Stimulated activated naive CD8-positive, alpha-beta T cell treated with anti-CD3 and anti-CD28 coated beads, Interleukin-15, amount 100 ng/mL, for 72 hours (primary cell): ENCODE results near the gene NR3C2.

ENCODE experiments used
- ATAC-seq: fragments of 150-1000 bp; cut with Tn5 transposase; 2 replicates; pipeline ENCODE4 v1.10.0; 2021; ENCODE audit warnings: mild to moderate bottlenecking, moderate library complexity
- DNase-seq, 2 donors: peaks; one replicate each; pipeline ENCODE4 v3.0.0; 2021 to 2022
- H3K27ac Mint-ChIP-seq, 2 donors: one replicate each; pipeline ENCODE4 v1.8.0; 2022; ENCODE audit warnings: mild to moderate bottlenecking in 2 of 2, mixed read lengths in 2 of 2, moderate library complexity in 2 of 2
- H3K27me3 Mint-ChIP-seq: one replicate; pipeline ENCODE4 v1.8.0; 2022; ENCODE audit warnings: mixed read lengths
- H3K4me1 Mint-ChIP-seq: one replicate; pipeline ENCODE4 v1.8.0; 2022; ENCODE audit warnings: mild to moderate bottlenecking, mixed read lengths
- H3K4me3 Mint-ChIP-seq, 2 donors: one replicate each; pipeline ENCODE4 v1.8.0; 2022; ENCODE audit warnings: mild to moderate bottlenecking in 2 of 2, mixed read lengths in 2 of 2, moderate library complexity in 1 of 2
- H3K9me3 Mint-ChIP-seq, 2 donors: one replicate each; pipeline ENCODE4 v1.8.0; 2022; ENCODE audit warnings: mixed read lengths in 2 of 2

The NR3C2 gene

GRCh38 chr4:148405161-148405893, 36.9 kb downstream of the NR3C2 start:
- H3K27ac Mint-ChIP-seq, result no peak overlapping the region
- DNase-seq (no peak), ATAC-seq (no peak)
- no peaks in the 10 kb centered on the region for H3K27me3 Mint-ChIP-seq
- no peak overlapping the region for H3K4me3 Mint-ChIP-seq
- H3K9me3 Mint-ChIP-seq, result no peaks in the 10 kb centered on the region
- H3K4me1 Mint-ChIP-seq, result peaks cover 12% of the 10 kb centered on the region

- H3K27ac Mint-ChIP-seq, result no peak overlapping the region
- no peaks in the 10 kb centered on the region for H3K27me3 Mint-ChIP-seq
- no peak overlapping the region for H3K4me3 Mint-ChIP-seq
- DNase-seq (no peak), ATAC-seq (no peak)
- peaks cover 23% of the 10 kb centered on the region for H3K4me1 Mint-ChIP-seq
- H3K9me3 Mint-ChIP-seq, result peaks cover 5 to 7% of the 10 kb centered on the region in 2 donors
Observed at GRCh38 chr4:148398988-148399387, 43.2 kb downstream of the NR3C2 start.

- ATAC-seq (no peak), DNase-seq (no peak)
- Mint-ChIP-seq H3K9me3 (peaks cover 5 to 7% of the 10 kb centered on the region in 2 donors), H3K27me3 (no peaks in the 10 kb centered on the region), H3K4me3 (no peak overlapping the region), H3K27ac (peak overlapping the region in 1 of 2 donors; percentile 44), H3K4me1 (peaks cover 35% of the 10 kb centered on the region)
Observed at GRCh38 chr4:148397771-148398170, 44.4 kb downstream of the NR3C2 start.

- Mint-ChIP-seq H3K4me3 (no peak overlapping the region), H3K27ac (no peak overlapping the region), H3K9me3 (peaks cover 5 to 7% of the 10 kb centered on the region in 2 donors), H3K4me1 (peaks cover 41% of the 10 kb centered on the region), H3K27me3 (no peaks in the 10 kb centered on the region)
- ATAC-seq, result no peak
- DNase-seq, result no peak
Observed at GRCh38 chr4:148396986-148397673, 45.1 kb downstream of the NR3C2 start.

GRCh38 chr4:148395771-148396170, 46.4 kb downstream of the NR3C2 start:
- H3K27me3 Mint-ChIP-seq, result no peaks in the 10 kb centered on the region
- H3K9me3 Mint-ChIP-seq, result peaks cover 5 to 7% of the 10 kb centered on the region in 2 donors
- H3K4me1 Mint-ChIP-seq, result peaks cover 41% of the 10 kb centered on the region
- ATAC-seq (no peak), DNase-seq (no peak)
- H3K27ac Mint-ChIP-seq, result no peak overlapping the region
- no peak overlapping the region for H3K4me3 Mint-ChIP-seq

GRCh38 chr4:148391056-148391455, 51.2 kb downstream of the NR3C2 start:
- no peaks in the 10 kb centered on the region for H3K9me3 Mint-ChIP-seq
- no peak overlapping the region for H3K27ac Mint-ChIP-seq
- no peak for ATAC-seq
- no peaks in the 10 kb centered on the region for H3K27me3 Mint-ChIP-seq
- no peak overlapping the region for H3K4me3 Mint-ChIP-seq
- H3K4me1 Mint-ChIP-seq, result peaks cover 46% of the 10 kb centered on the region
- no peak for DNase-seq

- no peaks in the 10 kb centered on the region for H3K9me3 Mint-ChIP-seq
- H3K4me1 Mint-ChIP-seq, result peaks cover 54% of the 10 kb centered on the region
- no peak for DNase-seq
- no peak overlapping the region for H3K4me3 Mint-ChIP-seq
- ATAC-seq, result no peak
- H3K27ac Mint-ChIP-seq, result no peak overlapping the region
- H3K27me3 Mint-ChIP-seq, result no peaks in the 10 kb centered on the region
Observed at GRCh38 chr4:148390311-148390710, 51.9 kb downstream of the NR3C2 start.

- Mint-ChIP-seq H3K27ac (no peak overlapping the region), H3K4me3 (no peak overlapping the region), H3K4me1 (peaks cover 37% of the 10 kb centered on the region), H3K9me3 (peaks cover 6 to 15% of the 10 kb centered on the region in 2 donors), H3K27me3 (no peaks in the 10 kb centered on the region)
- no peak for DNase-seq
- ATAC-seq, result no peak
Observed at GRCh38 chr4:148380291-148380690, 61.9 kb downstream of the NR3C2 start.

GRCh38 chr4:148376151-148376550, 66.1 kb downstream of the NR3C2 start:
- H3K9me3 Mint-ChIP-seq, result peaks cover 0 to 7% of the 10 kb centered on the region in 2 donors
- peak overlapping the region; percentile 88 to 95 for H3K27ac Mint-ChIP-seq
- peaks cover 38% of the 10 kb centered on the region for H3K4me1 Mint-ChIP-seq
- H3K27me3 Mint-ChIP-seq, result no peaks in the 10 kb centered on the region
- peak overlapping the region; percentile 81 to 84 for H3K4me3 Mint-ChIP-seq
- DNase-seq (peak in 1 of 2 donors; percentile 24), ATAC-seq (peak; percentile 53)

- H3K27ac Mint-ChIP-seq, result peak overlapping the region in 1 of 2 donors; percentile 95
- H3K4me3 Mint-ChIP-seq, result peak overlapping the region; percentile 81 to 84
- peaks cover 38% of the 10 kb centered on the region for H3K4me1 Mint-ChIP-seq
- no peaks in the 10 kb centered on the region for H3K27me3 Mint-ChIP-seq
- no peak for ATAC-seq
- DNase-seq, result no peak
- H3K9me3 Mint-ChIP-seq, result peaks cover 0 to 7% of the 10 kb centered on the region in 2 donors
Observed at GRCh38 chr4:148375584-148375983, 66.6 kb downstream of the NR3C2 start.

- H3K9me3 Mint-ChIP-seq, result no peaks in the 10 kb centered on the region
- H3K4me3 Mint-ChIP-seq, result no peak overlapping the region
- H3K27ac Mint-ChIP-seq, result no peak overlapping the region
- no peak for DNase-seq
- no peaks in the 10 kb centered on the region for H3K27me3 Mint-ChIP-seq
- no peak for ATAC-seq
- peaks cover 42% of the 10 kb centered on the region for H3K4me1 Mint-ChIP-seq
Observed at GRCh38 chr4:148373093-148373492, 69.1 kb downstream of the NR3C2 start.

GRCh38 chr4:148369919-148370318, 72.3 kb downstream of the NR3C2 start:
- Mint-ChIP-seq H3K9me3 (no peaks in the 10 kb centered on the region), H3K4me1 (peaks cover 33% of the 10 kb centered on the region), H3K27me3 (no peaks in the 10 kb centered on the region), H3K27ac (no peak overlapping the region), H3K4me3 (no peak overlapping the region)
- ATAC-seq (no peak), DNase-seq (no peak)

GRCh38 chr4:148367756-148368155, 74.5 kb downstream of the NR3C2 start:
- no peak overlapping the region for H3K27ac Mint-ChIP-seq
- H3K4me3 Mint-ChIP-seq, result peak overlapping the region in 1 of 2 donors; percentile 1
- no peaks in the 10 kb centered on the region for H3K27me3 Mint-ChIP-seq
- ATAC-seq (no peak), DNase-seq (no peak)
- no peaks in the 10 kb centered on the region for H3K9me3 Mint-ChIP-seq
- H3K4me1 Mint-ChIP-seq, result peaks cover 27% of the 10 kb centered on the region

GRCh38 chr4:148366251-148366650, 76.0 kb downstream of the NR3C2 start:
- DNase-seq (no peak), ATAC-seq (no peak)
- H3K9me3 Mint-ChIP-seq, result no peaks in the 10 kb centered on the region
- H3K4me1 Mint-ChIP-seq, result peaks cover 30% of the 10 kb centered on the region
- no peaks in the 10 kb centered on the region for H3K27me3 Mint-ChIP-seq
- no peak overlapping the region for H3K27ac Mint-ChIP-seq
- H3K4me3 Mint-ChIP-seq, result no peak overlapping the region

GRCh38 chr4:148364525-148364924, 77.7 kb downstream of the NR3C2 start:
- no peaks in the 10 kb centered on the region for H3K9me3 Mint-ChIP-seq
- no peaks in the 10 kb centered on the region for H3K27me3 Mint-ChIP-seq
- no peak for DNase-seq
- no peak overlapping the region for H3K4me3 Mint-ChIP-seq
- H3K4me1 Mint-ChIP-seq, result peaks cover 35% of the 10 kb centered on the region
- H3K27ac Mint-ChIP-seq, result no peak overlapping the region
- no peak for ATAC-seq

- peaks cover 39% of the 10 kb centered on the region for H3K4me1 Mint-ChIP-seq
- H3K9me3 Mint-ChIP-seq, result no peaks in the 10 kb centered on the region
- H3K27ac Mint-ChIP-seq, result peak overlapping the region in 1 of 2 donors; percentile 42
- no peaks in the 10 kb centered on the region for H3K27me3 Mint-ChIP-seq
- DNase-seq, result no peak
- ATAC-seq, result no peak
- H3K4me3 Mint-ChIP-seq, result peak overlapping the region; percentile 41 to 49
Observed at GRCh38 chr4:148359769-148360168, 82.4 kb downstream of the NR3C2 start.
